HL-60/S4 treated with retinoic acid at 250 ng/mL for 4 days and 3 days (cell line): ENCODE results near the gene KDM8.

ENCODE experiments used
- in situ Hi-C: fragments of 300-500 bp; cut with MboI; formaldehyde crosslinking; loops from 2 replicates; pipeline ENCODE4 v1.7.0; 2022; ENCODE audit warnings: low sequenced_read_pairs

Gene KDM8

DNA sequence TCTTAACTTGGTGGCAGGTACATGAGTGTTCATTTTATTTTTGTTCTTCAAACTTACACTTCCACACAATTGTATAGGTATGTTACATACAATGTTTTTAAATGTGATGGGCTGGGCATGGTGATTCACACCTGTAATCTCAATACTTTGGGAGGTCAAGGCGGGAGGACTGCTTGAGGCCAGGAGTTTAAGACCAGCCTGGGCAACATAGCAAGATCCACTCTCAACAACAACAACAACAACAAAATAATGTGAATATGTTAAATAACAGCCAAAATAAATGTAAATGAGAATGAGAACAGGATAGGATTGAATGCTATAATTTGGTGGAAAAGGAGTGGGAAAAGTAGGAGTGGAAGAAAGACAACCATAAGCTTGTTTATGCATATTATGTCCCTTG, 62.7 kb downstream of the KDM8 start:
- in situ Hi-C loops, result no loop called here

DNA sequence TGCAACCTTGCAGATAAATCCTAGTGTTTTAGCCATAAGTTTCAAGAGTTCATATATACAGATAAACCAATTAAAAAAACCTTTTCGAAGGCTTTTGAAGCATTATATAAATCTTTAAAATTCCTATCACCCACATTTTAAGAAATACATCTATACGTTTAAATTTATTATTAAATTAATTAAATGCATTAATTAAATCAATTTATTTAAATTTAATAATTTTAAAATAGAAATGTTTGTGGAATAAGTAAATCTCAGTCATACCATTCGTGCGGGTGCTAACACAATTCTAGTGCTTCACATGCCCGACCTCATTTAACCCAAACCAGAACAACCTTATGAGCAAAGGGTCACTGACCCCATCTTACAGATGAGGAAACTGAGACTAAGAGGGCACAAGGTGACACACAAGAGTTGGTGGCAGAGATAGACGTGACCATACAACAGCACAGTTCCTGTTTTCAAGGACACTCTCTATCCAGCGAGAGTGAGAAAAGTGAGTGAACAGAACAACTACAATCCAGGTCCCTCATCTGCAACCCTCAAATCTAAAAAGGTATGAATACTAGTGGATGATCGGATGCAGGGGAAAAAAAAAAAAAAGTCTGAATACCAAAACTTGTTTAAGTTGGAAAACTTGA, 63.8 kb downstream of the KDM8 start:
- in situ Hi-C loops, result no loop called here

DNA sequence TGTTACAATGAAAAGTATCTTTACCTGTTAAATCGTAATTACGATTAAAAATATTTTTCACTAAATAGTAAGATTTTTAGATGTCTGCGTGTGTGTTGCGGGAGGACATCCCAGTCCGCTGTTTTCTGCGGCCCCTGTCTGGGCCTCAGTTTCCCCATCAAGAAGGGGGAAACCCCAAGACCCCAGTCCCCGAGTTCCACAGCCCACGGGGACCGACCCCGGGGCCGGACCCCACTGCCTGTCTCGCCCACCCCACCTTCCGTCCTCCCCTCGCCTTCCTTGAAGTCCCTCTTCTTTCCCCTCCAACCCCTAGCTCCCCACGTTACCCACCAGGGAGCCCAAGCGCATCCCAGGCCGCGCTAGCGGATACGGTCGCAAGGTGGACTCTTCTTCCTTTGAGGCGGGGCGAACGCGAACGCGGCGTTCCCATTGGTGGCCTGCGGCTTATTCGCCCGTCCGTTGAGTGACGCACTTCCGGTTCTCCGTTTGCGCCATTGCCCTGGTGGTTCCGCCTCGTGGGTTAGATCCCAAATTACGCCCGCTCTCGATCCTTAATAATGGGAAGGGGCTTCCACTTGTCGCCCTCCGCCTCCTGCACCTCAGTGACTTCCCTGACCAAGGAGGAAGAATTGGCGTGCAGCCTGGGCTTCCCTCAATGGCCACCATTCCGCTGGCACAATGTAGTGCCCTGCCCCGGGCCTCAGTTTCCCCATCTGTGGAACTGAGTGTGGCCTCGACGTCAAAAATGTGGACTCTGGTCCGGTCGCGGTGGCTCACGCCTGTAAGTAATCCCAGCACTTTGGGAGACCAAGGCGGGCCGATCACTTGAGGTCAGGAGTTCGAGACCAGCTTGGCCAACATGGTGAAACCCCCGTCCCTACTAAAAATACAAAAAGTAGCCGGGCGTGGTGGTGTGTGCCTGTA, 65.3 kb downstream of the KDM8 start, which contains the start of gene NSMCE1:
Gene NSMCE1, minus strand, starts transcription at position 397 of the 924 bp plus-strand sequence. CDS start 11,202 bp downstream, outside the sequence.
- in situ Hi-C loops, result no loop called here

DNA sequence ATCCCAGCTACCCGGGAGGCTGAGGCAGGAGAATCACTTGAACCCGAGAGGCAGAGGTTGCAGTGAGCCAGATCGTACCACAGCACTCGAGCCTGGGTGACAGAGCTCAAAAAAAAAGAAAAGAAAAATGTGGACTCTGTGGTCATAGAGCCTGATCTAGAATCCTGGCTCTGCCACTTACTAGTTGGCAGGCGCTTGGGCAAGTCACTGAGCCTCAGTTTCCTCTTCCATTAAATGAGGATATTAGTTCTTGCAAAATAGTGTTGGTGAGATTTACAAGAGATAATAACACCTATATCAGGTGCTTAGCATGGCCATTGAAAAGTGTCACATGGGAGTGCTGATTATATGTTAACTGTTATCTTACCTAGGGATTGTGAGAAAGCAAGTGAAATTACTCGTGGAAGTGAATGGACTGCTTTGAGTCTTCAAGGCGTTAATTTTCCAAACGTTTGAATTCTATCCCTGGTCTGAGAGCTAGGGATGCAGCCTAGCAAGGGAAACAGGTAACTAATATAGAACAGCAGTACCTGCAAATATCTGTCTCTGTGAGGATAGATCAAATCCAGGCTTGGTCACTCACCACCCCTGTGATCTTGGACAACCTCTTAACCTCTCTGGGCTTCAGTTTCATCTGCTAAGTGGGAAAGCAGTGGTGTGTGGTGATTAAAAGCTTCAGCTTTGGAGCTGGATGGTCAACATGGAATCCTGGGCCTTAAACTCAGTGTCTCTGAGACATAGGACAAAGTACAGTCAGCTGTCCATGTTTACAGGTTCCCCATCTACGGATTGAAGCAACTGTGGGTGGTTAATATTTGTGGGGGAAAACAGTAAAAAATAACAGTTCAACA, 66.2 kb downstream of the KDM8 start:
- in situ Hi-C loops, result no loop called here

DNA sequence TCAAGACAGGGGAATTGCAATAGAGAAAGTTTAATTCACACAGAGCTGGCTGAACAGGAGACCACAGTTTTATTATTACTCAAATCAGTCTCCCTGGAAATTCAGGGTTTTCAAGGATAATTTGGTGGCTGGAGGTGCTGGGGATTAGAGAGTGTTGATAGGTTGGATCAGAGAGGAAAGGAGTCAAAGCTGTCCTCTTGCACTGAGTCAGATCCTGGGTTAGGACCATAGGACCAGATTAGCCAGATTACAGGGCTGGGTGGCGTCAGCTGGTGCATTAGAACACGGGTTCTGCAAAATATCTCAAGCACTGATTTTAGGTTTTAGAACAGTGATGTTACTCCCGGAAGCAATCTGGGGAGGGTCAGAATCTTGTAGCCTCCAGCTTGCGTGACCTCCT, 67.0 kb downstream of the KDM8 start:
- in situ Hi-C loops, result no loop called here
